Activated T-cell treated with anti-CD3 and anti-CD28 coated beads, Interleukin-2, amount 50 U/mL, for 24 hours (primary cell): ENCODE results near the gene AMIGO3.

ENCODE experiments used
- DNase-seq: peaks from one replicate; pipeline ENCODE4 v3.0.0-alpha.2; 2020
- H3K27ac Mint-ChIP-seq: 2 replicates; pipeline ENCODE4 v1.8.0; 2020; ENCODE audit warnings: mild to moderate bottlenecking, mixed read lengths
- H3K27me3 Mint-ChIP-seq: 2 replicates; pipeline ENCODE4 v1.8.0; 2020; ENCODE audit warnings: mixed read lengths
- H3K36me3 Mint-ChIP-seq: 2 replicates; pipeline ENCODE4 v1.8.0; 2020; ENCODE audit warnings: low read depth, mixed read lengths
- H3K4me1 Mint-ChIP-seq: 2 replicates; pipeline ENCODE4 v1.8.0; 2020; ENCODE audit warnings: low read depth, mixed read lengths
- H3K4me3 Mint-ChIP-seq: 2 replicates; pipeline ENCODE4 v1.8.0; 2020; ENCODE audit warnings: mild to moderate bottlenecking, moderate library complexity, mixed read lengths
- H3K9me3 Mint-ChIP-seq: 2 replicates; pipeline ENCODE4 v1.8.0; 2020; ENCODE audit warnings: mixed read lengths

AMIGO3 gene

DNA sequence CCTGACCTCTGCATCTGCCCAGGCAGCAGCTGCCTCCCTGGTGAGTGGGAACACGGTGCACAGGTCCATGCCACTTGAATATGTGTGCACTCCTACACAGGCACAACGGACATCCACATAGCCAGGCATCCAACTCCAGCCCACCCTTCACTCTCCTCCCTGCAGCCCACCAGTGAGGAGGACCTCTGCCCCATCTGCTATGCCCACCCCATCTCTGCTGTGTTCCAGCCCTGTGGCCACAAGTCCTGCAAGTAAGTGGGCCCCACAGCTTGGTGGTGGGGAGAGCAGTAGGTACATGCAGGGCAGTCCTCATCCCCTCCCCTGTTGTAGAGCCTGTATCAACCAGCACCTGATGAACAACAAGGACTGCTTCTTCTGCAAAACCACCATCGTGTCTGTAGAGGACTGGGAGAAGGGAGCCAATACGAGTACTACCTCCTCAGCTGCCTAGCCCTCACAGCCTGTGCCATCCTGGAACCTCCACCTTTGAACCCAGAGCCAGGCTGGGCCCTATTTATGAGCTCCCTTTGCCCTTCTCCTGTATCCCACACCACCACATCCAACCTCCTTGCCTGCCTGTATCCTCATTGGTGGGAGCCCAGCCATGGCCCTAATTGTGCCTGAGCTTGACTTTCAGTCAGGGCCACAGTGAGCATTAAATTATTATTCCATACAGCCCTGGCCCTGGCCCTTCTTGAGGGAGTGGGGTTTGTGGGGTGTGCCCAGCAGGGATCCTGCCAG, 1.5 kb upstream of the AMIGO3 start:
- no peaks in the 10 kb centered on the region for H3K9me3 Mint-ChIP-seq
- peaks cover 57% of the 10 kb centered on the region for H3K4me1 Mint-ChIP-seq
- H3K27me3 Mint-ChIP-seq, result no peaks in the 10 kb centered on the region
- H3K27ac Mint-ChIP-seq, result peak overlapping the region; percentile 77
- no peak for DNase-seq
- peak overlapping the region; percentile 21 for H3K4me3 Mint-ChIP-seq
- H3K36me3 Mint-ChIP-seq, result peaks cover 64% of the 10 kb centered on the region

DNA sequence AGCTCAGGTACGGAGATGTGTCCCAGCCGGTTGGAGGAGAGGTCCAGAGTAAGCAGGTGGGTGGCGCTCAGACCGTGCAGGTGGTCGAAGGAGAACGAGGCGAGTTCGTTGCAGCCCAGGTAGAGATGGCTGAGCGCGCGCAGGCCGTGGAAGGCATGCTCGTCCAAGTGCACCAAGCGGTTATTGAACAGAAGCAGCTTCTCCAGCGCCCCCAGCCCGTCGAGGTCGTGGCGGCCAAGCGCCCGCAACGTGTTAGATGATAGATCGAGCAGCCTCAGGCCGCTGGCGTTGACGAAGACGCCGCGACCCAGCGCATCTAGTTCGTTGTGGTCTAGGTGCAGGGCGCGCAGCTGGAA, 648 bp downstream of the AMIGO3 start:
- peaks cover 69% of the 10 kb centered on the region for H3K36me3 Mint-ChIP-seq
- H3K27me3 Mint-ChIP-seq, result no peaks in the 10 kb centered on the region
- H3K27ac Mint-ChIP-seq, result peak overlapping the region; percentile 77
- no peaks in the 10 kb centered on the region for H3K9me3 Mint-ChIP-seq
- H3K4me1 Mint-ChIP-seq, result peaks cover 47% of the 10 kb centered on the region
- DNase-seq, result no peak
- peak overlapping the region; percentile 75 for H3K4me3 Mint-ChIP-seq

DNA sequence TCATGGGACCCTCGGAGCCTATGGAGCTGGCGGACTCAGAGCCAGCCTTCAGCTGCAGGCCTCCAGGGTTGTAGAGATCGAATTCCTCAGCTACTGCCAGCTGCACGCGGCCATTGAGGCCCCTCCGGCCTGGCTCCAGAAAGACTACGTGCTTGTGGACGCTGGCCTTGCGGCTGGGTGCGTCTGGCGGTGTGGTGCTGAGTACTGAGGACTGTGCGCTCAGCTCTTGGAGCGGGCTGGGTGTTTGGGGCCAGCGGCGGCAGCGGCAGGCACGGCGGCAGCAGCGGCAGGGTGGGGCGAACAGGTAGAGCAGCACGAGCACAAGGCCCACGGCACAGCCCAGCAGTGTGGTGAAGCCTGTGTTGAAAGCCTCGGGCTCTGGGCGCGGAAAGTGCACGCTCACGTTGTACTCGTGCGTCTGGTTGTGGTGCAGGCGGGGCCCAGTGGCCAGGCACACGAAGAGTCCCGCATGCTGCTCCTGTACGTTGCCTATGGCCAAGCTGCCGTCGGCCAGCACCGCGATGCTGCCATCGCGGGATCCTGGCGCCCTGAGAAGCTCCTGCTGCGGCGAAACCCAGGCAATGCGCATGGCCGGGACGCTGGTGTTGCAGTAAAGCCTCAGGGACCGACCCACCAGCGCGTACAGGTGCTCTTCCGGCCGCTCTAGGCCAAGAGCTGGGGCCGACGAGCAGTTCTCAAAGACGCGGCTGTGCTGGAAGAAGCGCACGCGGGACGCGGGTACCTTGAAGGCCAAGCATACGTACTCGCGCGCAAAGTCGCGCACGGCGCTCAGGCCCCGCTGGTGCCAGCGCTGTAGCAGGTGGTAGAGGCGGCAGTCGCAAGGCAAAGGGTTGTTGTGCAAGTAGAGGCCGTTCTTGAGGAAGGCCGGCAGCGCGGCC, 1.3 kb downstream of the AMIGO3 start:
- no peaks in the 10 kb centered on the region for H3K27me3 Mint-ChIP-seq
- peaks cover 46% of the 10 kb centered on the region for H3K4me1 Mint-ChIP-seq
- H3K36me3 Mint-ChIP-seq, result peaks cover 66% of the 10 kb centered on the region
- H3K4me3 Mint-ChIP-seq, result peak overlapping the region; percentile 75
- H3K27ac Mint-ChIP-seq, result peak overlapping the region; percentile 77
- DNase-seq, result peak; percentile 42
- no peaks in the 10 kb centered on the region for H3K9me3 Mint-ChIP-seq

- Mint-ChIP-seq H3K9me3 (no peaks in the 10 kb centered on the region), H3K27ac (peak overlapping the region; percentile 52), H3K36me3 (peaks cover 59% of the 10 kb centered on the region), H3K4me1 (peaks cover 45% of the 10 kb centered on the region), H3K4me3 (no peak overlapping the region), H3K27me3 (no peaks in the 10 kb centered on the region)
- DNase-seq, result no peak
Measured at GRCh38 chr3:49717211-49717958, 2.1 kb downstream of the AMIGO3 start.

- H3K27ac Mint-ChIP-seq, result no peak overlapping the region
- H3K27me3 Mint-ChIP-seq, result no peaks in the 10 kb centered on the region
- peaks cover 56% of the 10 kb centered on the region for H3K36me3 Mint-ChIP-seq
- no peak overlapping the region for H3K4me3 Mint-ChIP-seq
- peaks cover 41% of the 10 kb centered on the region for H3K4me1 Mint-ChIP-seq
- no peak for DNase-seq
- H3K9me3 Mint-ChIP-seq, result no peaks in the 10 kb centered on the region
Measured at GRCh38 chr3:49716691-49717210, 2.7 kb downstream of the AMIGO3 start.

GRCh38 chr3:49716169-49716568, 3.3 kb downstream of the AMIGO3 start:
- H3K27ac Mint-ChIP-seq, result no peak overlapping the region

GRCh38 chr3:49715611-49716121, 3.8 kb downstream of the AMIGO3 start:
- Mint-ChIP-seq H3K36me3 (peaks cover 52% of the 10 kb centered on the region), H3K4me1 (peaks cover 33% of the 10 kb centered on the region), H3K9me3 (no peaks in the 10 kb centered on the region), H3K4me3 (no peak overlapping the region), H3K27me3 (no peaks in the 10 kb centered on the region), H3K27ac (peak overlapping the region; percentile 59)
- no peak for DNase-seq

More at GRCh38 chr3:49716169-49716568, 3.3 kb downstream of the AMIGO3 start:
- Mint-ChIP-seq H3K27me3 (no peaks in the 10 kb centered on the region), H3K4me1 (peaks cover 38% of the 10 kb centered on the region), H3K4me3 (no peak overlapping the region), H3K36me3 (peaks cover 55% of the 10 kb centered on the region), H3K9me3 (no peaks in the 10 kb centered on the region)
- no peak for DNase-seq

DNA sequence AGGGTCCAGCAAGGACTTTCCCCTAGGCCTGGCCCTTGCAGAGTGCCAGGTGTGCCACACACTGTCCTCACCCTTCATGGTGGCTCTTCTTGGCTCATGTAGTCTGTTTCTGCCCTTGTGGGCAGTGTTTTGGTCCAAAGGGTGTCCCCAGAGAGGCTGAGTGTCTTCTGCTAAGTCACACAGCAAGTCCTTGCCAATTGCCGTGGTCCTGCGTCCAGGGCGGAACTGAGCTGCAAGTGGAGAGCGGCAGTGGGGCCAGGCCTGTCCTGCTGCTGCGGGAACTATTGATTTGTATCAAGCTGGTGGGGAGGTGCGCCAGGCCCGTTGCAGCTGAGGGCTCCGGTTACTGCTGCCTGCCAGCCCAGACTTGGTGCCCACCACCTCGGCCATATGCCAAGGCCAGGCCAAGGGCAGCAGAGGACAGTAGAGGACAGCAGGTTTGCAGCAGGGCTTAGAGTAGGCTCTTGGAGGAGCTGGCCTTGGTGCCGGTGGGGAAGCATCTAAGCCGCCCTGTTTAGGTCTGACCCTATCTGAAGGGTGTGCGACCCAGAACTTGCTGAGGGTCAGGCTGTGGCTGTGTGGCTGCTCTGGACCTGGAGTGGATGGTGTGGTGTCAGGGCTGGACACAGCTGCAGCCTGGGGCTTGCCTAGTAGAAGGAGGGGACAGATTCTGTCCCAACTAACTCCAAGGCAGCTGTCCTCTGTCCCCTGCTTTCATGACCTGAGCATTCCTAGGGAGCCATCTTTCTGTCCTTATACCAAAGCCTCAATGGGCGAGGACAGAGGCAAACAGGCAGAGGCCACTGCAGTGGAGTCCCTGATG, 4.5 kb downstream of the AMIGO3 start:
- H3K27ac Mint-ChIP-seq, result peak overlapping the region; percentile 59
- DNase-seq, result no peak
- no peaks in the 10 kb centered on the region for H3K27me3 Mint-ChIP-seq
- H3K9me3 Mint-ChIP-seq, result no peaks in the 10 kb centered on the region
- H3K4me3 Mint-ChIP-seq, result no peak overlapping the region
- H3K36me3 Mint-ChIP-seq, result peaks cover 47% of the 10 kb centered on the region
- peaks cover 26% of the 10 kb centered on the region for H3K4me1 Mint-ChIP-seq

- peaks cover 44% of the 10 kb centered on the region for H3K36me3 Mint-ChIP-seq
Measured at GRCh38 chr3:49713336-49714105, 6.0 kb downstream of the AMIGO3 start.

GRCh38 chr3:49712631-49713317, 6.7 kb downstream of the AMIGO3 start:
- Mint-ChIP-seq H3K4me3 (no peak overlapping the region), H3K36me3 (peaks cover 46% of the 10 kb centered on the region), H3K4me1 (peaks cover 10% of the 10 kb centered on the region), H3K27me3 (no peaks in the 10 kb centered on the region), H3K27ac (peak overlapping the region; percentile 52), H3K9me3 (no peaks in the 10 kb centered on the region)
- no peak for DNase-seq

More at GRCh38 chr3:49713336-49714105, 6.0 kb downstream of the AMIGO3 start:
- DNase-seq, result no peak
- Mint-ChIP-seq H3K9me3 (no peaks in the 10 kb centered on the region), H3K4me1 (peaks cover 12% of the 10 kb centered on the region), H3K27me3 (no peaks in the 10 kb centered on the region), H3K4me3 (no peak overlapping the region), H3K27ac (no peak overlapping the region)

GRCh38 chr3:49712166-49712565, 7.3 kb downstream of the AMIGO3 start:
- H3K4me3 Mint-ChIP-seq, result no peak overlapping the region
- peak overlapping the region; percentile 67 for H3K27ac Mint-ChIP-seq
- no peaks in the 10 kb centered on the region for H3K27me3 Mint-ChIP-seq
- H3K36me3 Mint-ChIP-seq, result peaks cover 50% of the 10 kb centered on the region
- no peak for DNase-seq
- no peaks in the 10 kb centered on the region for H3K9me3 Mint-ChIP-seq
- peaks cover 10% of the 10 kb centered on the region for H3K4me1 Mint-ChIP-seq

GRCh38 chr3:49711489-49711888, 8.0 kb downstream of the AMIGO3 start:
- peak overlapping the region; percentile 67 for H3K27ac Mint-ChIP-seq
- H3K36me3 Mint-ChIP-seq, result peaks cover 57% of the 10 kb centered on the region
- H3K4me1 Mint-ChIP-seq, result peaks cover 10% of the 10 kb centered on the region
- no peaks in the 10 kb centered on the region for H3K9me3 Mint-ChIP-seq
- no peaks in the 10 kb centered on the region for H3K27me3 Mint-ChIP-seq
- H3K4me3 Mint-ChIP-seq, result no peak overlapping the region
- DNase-seq, result no peak
